GM12872 (cell line): ENCODE measurements around the gene RHOF.

Source experiments
- CTCF ChIP-seq: IDR thresholded peaks from 3 replicates; pipeline ENCODE4 v1.5.1; 2011; ENCODE audit warnings: low read depth, mild to moderate bottlenecking, low read length, moderate library complexity; ENCODE audit not compliant: insufficient read depth

The RHOF gene

GRCh38 chr12:121826318-121827150 lies 33.0 kb upstream of the RHOF start:
- TF ChIP-seq CTCF, result no peak

GRCh38 chr12:121825041-121825523 lies 31.6 kb upstream of the RHOF start:
- no peak for TF ChIP-seq CTCF

- TF ChIP-seq CTCF, result no peak
These were observed 30.2 kb upstream of the RHOF start for GRCh38 chr12:121823727-121824115.

- TF ChIP-seq CTCF, result no peak
These were observed 29.7 kb upstream of the RHOF start for GRCh38 chr12:121823101-121823726.

- no peak for TF ChIP-seq CTCF
These were observed 29.1 kb upstream of the RHOF start for GRCh38 chr12:121822393-121823100.

- no peak for TF ChIP-seq CTCF
These were observed 26.6 kb upstream of the RHOF start for GRCh38 chr12:121820056-121820455.
